Sigmoid colon (tissue), 7 donors: Measurements from ENCODE around the gene OR51A7. TPM values are rescaled to one million over a fixed set of nuclear protein-coding genes. Genes with fewer than 3 reads are reported as not detected.

Experiments used
- DNase-seq: peaks from one replicate; pipeline ENCODE4 v3.0.0-alpha.2; 2019
- H3K27ac ChIP-seq, 4 donors: fragments of 200-600 bp; sonication (generic); one replicate each; pipeline ENCODE4 v1.5.1; 2016 to 2019; ENCODE audit warnings: mild to moderate bottlenecking in 1 of 4
- H3K27me3 ChIP-seq, 3 donors: fragments of 200-600 bp; sonication (generic); one replicate each; pipeline ENCODE4 v1.5.1; 2019; ENCODE audit warnings: mild to moderate bottlenecking in 1 of 3
- H3K36me3 ChIP-seq, 4 donors: fragments of 200-600 bp; sonication (generic); one replicate each; pipeline ENCODE4 v1.5.1; 2016 to 2019
- H3K4me1 ChIP-seq, 4 donors: fragments of 200-600 bp; sonication (generic); one replicate each; pipeline ENCODE4 v1.5.1; 2017 to 2019
- H3K4me3 ChIP-seq, 4 donors: fragments of 200-600 bp; sonication (generic); one replicate each; pipeline ENCODE4 v1.5.1; 2017 to 2019; ENCODE audit warnings: mild to moderate bottlenecking in 2 of 4, moderate library complexity in 1 of 4
- H3K9me3 ChIP-seq, 4 donors: fragments of 200-600 bp in 3 of 4; sonication (generic) in 3 of 4; one replicate each; pipeline versions ENCODE4 v1.5.1 to v1.6.1; 2013 to 2019
- CTCF ChIP-seq, 4 experiments: fragments of 450-650 bp in 3 of 4; fragments of 200-600 bp in 1 of 4; IDR thresholded peaks; one replicate each; pipeline ENCODE4 v1.5.1; 2016 to 2019; ENCODE audit warnings: antibody characterized with exemption in 4 of 4, mild to moderate bottlenecking in 3 of 4, moderate library complexity in 2 of 4
- EP300 ChIP-seq, 4 donors: sonication (generic); formaldehyde crosslinking; IDR thresholded peaks; one replicate each; pipeline ENCODE4 v1.6.1; 2017; ENCODE audit warnings: antibody characterized with exemption in 4 of 4
- POLR2A ChIP-seq, 2 donors: fragments of 450-650 bp; IDR thresholded peaks; one replicate each; pipeline ENCODE4 v1.6.1; 2016; ENCODE audit warnings: antibody characterized with exemption in 2 of 2, mild to moderate bottlenecking in 2 of 2, moderate library complexity in 2 of 2
- POLR2AphosphoS5 ChIP-seq, 4 donors: sonication (generic); formaldehyde crosslinking; IDR thresholded peaks; one replicate each; pipeline ENCODE4 v1.6.1; 2017; ENCODE audit warnings: antibody characterized with exemption in 4 of 4
- WGBS, 2 donors: extraction: QIAGEN DNeasy Blood & Tissue Kit; methylation state at CpG; one replicate each; pipeline ENCODE4 v1.1.7; 2013; 5-methylcytosine and 5-hydroxymethylcytosine counted together
- intact Hi-C: fragments of 100-400 bp; cut with DNase I; formaldehyde crosslinking; loops from one replicate; pipeline ENCODE4 v1.15.1; 2023
- polyA plus RNA-seq, 3 donors: library from polyadenylated mRNA; stranded (reverse); fragments of 200-250 nt; gene quantifications; one replicate each; pipeline ENCODE4 v1.2.3, GENCODE V29; 2013
- total RNA-seq, 4 donors: library from RNA; depleted of rRNA; stranded (reverse); fragments of >200 nt; gene quantifications; one replicate each; pipeline ENCODE4 v1.1.0, GENCODE V29; 2016
- donor health status: healthy with polysubstance abuse.
- donor health status: Bipolar disorder and iron deficiency.
- donor health status: healthy.

Gene OR51A7
- total and polyA plus RNA-seq, 7 donors = not detected

- intact Hi-C loops = no loop called here
- H3K36me3 ChIP-seq = no peaks in the 10 kb centered on the region
These were observed 18.2 kb downstream of the OR51A7 start for GRCh38 chr11:4921796-4922195.

GRCh38 chr11:4922304-4922703 is 18.7 kb downstream of the OR51A7 start:
- H3K4me1 ChIP-seq = no peaks in the 10 kb centered on the region
- no peak for DNase-seq
- intact Hi-C loops = no loop called here
- H3K36me3 ChIP-seq = no peaks in the 10 kb centered on the region
- H3K9me3 ChIP-seq = no peaks in the 10 kb centered on the region
- no peaks in the 10 kb centered on the region for H3K27me3 ChIP-seq
- no peak overlapping the region for H3K27ac ChIP-seq
- TF ChIP-seq POLR2AphosphoS5 (IDR thresholded peaks at IDR 0.05) (no peak), EP300 (IDR thresholded peaks at IDR 0.05) (no peak)
- 66 to 81% methylated on average over 1 of the region's 1 CpG for WGBS, 2 donors
- no peak overlapping the region for H3K4me3 ChIP-seq

More at GRCh38 chr11:4921796-4922195, 18.2 kb downstream of the OR51A7 start:
- TF ChIP-seq POLR2AphosphoS5 (IDR thresholded peaks at IDR 0.05) (no peak), EP300 (IDR thresholded peaks at IDR 0.05) (no peak), CTCF (IDR thresholded peaks at IDR 0.05) (no peak), POLR2A (IDR thresholded peaks at IDR 0.05) (no peak)
- Histone ChIP-seq H3K4me1 (no peaks in the 10 kb centered on the region), H3K4me3 (no peak overlapping the region), H3K27me3 (no peaks in the 10 kb centered on the region), H3K27ac (no peak overlapping the region), H3K9me3 (no peaks in the 10 kb centered on the region)
- WGBS, 2 donors = 70 to 78% methylated on average over 1 of the region's 1 CpG
- no peak for DNase-seq

- H3K4me1 ChIP-seq = no peaks in the 10 kb centered on the region
- H3K9me3 ChIP-seq = no peaks in the 10 kb centered on the region
- TF ChIP-seq EP300 (IDR thresholded peaks at IDR 0.05) (no peak), CTCF (IDR thresholded peaks at IDR 0.05) (no peak), POLR2A (IDR thresholded peaks at IDR 0.05) (no peak), POLR2AphosphoS5 (IDR thresholded peaks at IDR 0.05) (no peak)
- H3K4me3 ChIP-seq = no peak within 1 kb of the TSS
- WGBS, 2 donors = 81 to 84% methylated on average over 1 of the region's 1 CpG
- H3K36me3 ChIP-seq = no peaks in the 10 kb centered on the region
- intact Hi-C loops = no loop called here
- no peak within 1 kb of the TSS for H3K27ac ChIP-seq
- no peak for DNase-seq
- no peaks in the 10 kb centered on the region for H3K27me3 ChIP-seq
These were observed 20.7 kb downstream of the OR51A7 start, which contains the start of gene OR51G1 for GRCh38 chr11:4924239-4924638. OR51G1 (minus strand) TSS chr11:4924339; CDS start chr11:4924339, 0 bp downstream.

- Histone ChIP-seq H3K27me3 (no peaks in the 10 kb centered on the region), H3K4me1 (no peaks in the 10 kb centered on the region), H3K27ac (no peak overlapping the region), H3K4me3 (no peak overlapping the region), H3K9me3 (no peaks in the 10 kb centered on the region), H3K36me3 (no peaks in the 10 kb centered on the region)
- no peak for DNase-seq
- TF ChIP-seq EP300 (IDR thresholded peaks at IDR 0.05) (no peak), POLR2AphosphoS5 (IDR thresholded peaks at IDR 0.05) (no peak)
- intact Hi-C loops = no loop called here
These were observed 23.0 kb downstream of the OR51A7 start for GRCh38 chr11:4926608-4927007.

- Histone ChIP-seq H3K9me3 (no peaks in the 10 kb centered on the region), H3K4me3 (no peak overlapping the region), H3K4me1 (no peaks in the 10 kb centered on the region), H3K27me3 (no peaks in the 10 kb centered on the region), H3K27ac (no peak overlapping the region), H3K36me3 (no peaks in the 10 kb centered on the region)
- no peak for DNase-seq
- 56 to 78% methylated on average over 4 of the region's 4 CpGs for WGBS, 2 donors
- TF ChIP-seq POLR2A (IDR thresholded peaks at IDR 0.05) (no peak), CTCF (IDR thresholded peaks at IDR 0.05) (no peak), POLR2AphosphoS5 (IDR thresholded peaks at IDR 0.05) (no peak), EP300 (IDR thresholded peaks at IDR 0.05) (no peak)
- intact Hi-C loops = no loop called here
These were observed 29.2 kb downstream of the OR51A7 start for GRCh38 chr11:4932751-4933150.

- H3K36me3 ChIP-seq = no peaks in the 10 kb centered on the region
- 65 to 81% methylated on average over 3 of the region's 3 CpGs for WGBS, 2 donors
- no peaks in the 10 kb centered on the region for H3K9me3 ChIP-seq
- H3K4me1 ChIP-seq = no peaks in the 10 kb centered on the region
- no peaks in the 10 kb centered on the region for H3K27me3 ChIP-seq
- intact Hi-C loops = no loop called here
- H3K27ac ChIP-seq = no peak overlapping the region
- TF ChIP-seq EP300 (IDR thresholded peaks at IDR 0.05) = no peak
- no peak for TF ChIP-seq POLR2AphosphoS5 (IDR thresholded peaks at IDR 0.05)
- TF ChIP-seq CTCF (IDR thresholded peaks at IDR 0.05) = no peak
- TF ChIP-seq POLR2A (IDR thresholded peaks at IDR 0.05) = no peak
- no peak for DNase-seq
- H3K4me3 ChIP-seq = no peak overlapping the region
These were observed 33.2 kb downstream of the OR51A7 start for GRCh38 chr11:4936745-4937144.
